ENCODE measurements around the gene ADRA2B.

GRCh38 chr2:96145036-96145847 lies 28.9 kb upstream of the ADRA2B start, which contains the start of gene DUSP2:
- peak; percentile 86 for TF ChIP-seq POLR2A (IDR thresholded peaks at IDR 0.05; ENCODE audit: low read length)
- TF ChIP-seq GATA1 (IDR thresholded peaks at IDR 0.05; ENCODE audit: low read depth, low read length) = no peak

Data from erythroblast (primary cell).